Upper lobe of right lung (tissue), 1 donor: ENCODE data around the gene POT1. TPM values are rescaled to one million over a fixed set of nuclear protein-coding genes. Genes with fewer than 3 reads are reported as not detected.

Experiments used
- ATAC-seq: fragments of 200-7000 bp; cut with Tn5 transposase; one replicate; pipeline ENCODE4 v1.9.1; 2020; ENCODE audit warnings: mild to moderate bottlenecking, moderate library complexity
- DNase-seq: peaks from one replicate; pipeline ENCODE4 v3.0.0-alpha.2; 2020
- H3K27ac ChIP-seq: fragments of 200-600 bp; one replicate; pipeline ENCODE4 v1.8.0; 2022
- H3K27me3 ChIP-seq: fragments of 200-600 bp; one replicate; pipeline ENCODE4 v1.8.0; 2022; ENCODE audit warnings: mild to moderate bottlenecking
- H3K36me3 ChIP-seq: fragments of 200-600 bp; one replicate; pipeline ENCODE4 v1.8.0; 2022
- H3K4me1 ChIP-seq: fragments of 200-600 bp; one replicate; pipeline ENCODE4 v1.8.0; 2022
- H3K4me3 ChIP-seq: fragments of 200-600 bp; one replicate; pipeline ENCODE4 v1.8.0; 2022; ENCODE audit warnings: mild to moderate bottlenecking
- H3K9me3 ChIP-seq: fragments of 200-600 bp; one replicate; pipeline ENCODE4 v1.8.0; 2022
- CTCF ChIP-seq: fragments of 200-600 bp; IDR thresholded peaks from one replicate; pipeline ENCODE4 v1.8.0; 2022; ENCODE audit warnings: antibody characterized with exemption
- intact Hi-C: fragments of 100-400 bp; cut with DNase I; formaldehyde crosslinking; loops from one replicate; pipeline ENCODE4 v1.11.0; 2022
- total RNA-seq: library from RNA; stranded (reverse); fragmentation: NEBNext Ultra II Directional; extraction: Animal tissue kit (Norgen Biotek cat#: 25700); gene quantifications from one replicate; pipeline ENCODE4 v1.2.1, GENCODE V29; 2021
- donor health status: DM: no; HTN: yes; CAD: no; lungs with severe emphysema.

Gene POT1
- total RNA-seq, 1 donor from 2014 or later: 15.7 TPM

DNA sequence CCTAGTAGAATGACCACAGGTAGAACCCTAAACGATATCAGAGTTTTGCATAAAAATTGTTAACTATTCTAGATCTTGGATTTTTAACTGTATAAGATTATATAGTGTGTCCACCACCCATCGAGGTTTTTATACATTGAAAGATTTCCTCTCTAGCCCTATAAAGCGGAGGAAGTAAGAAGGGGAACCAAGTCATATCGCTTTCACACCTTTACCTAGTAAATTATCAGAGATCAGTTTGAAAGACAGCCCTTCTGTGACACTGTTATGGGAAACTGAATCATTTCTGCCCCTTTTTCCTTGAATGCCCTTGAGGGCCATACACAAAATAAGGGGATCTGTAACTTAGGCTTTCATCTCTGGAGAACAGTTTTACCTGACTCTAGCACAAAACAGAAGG, 155.7 kb downstream of the POT1 start:
- Histone ChIP-seq H3K4me3 (no peak overlapping the region), H3K9me3 (no peaks in the 10 kb centered on the region), H3K27ac (no peak overlapping the region), H3K4me1 (no peaks in the 10 kb centered on the region), H3K27me3 (no peaks in the 10 kb centered on the region), H3K36me3 (no peaks in the 10 kb centered on the region)
- intact Hi-C loops: no loop called here
- ATAC-seq: no peak
- DNase-seq: no peak
- TF ChIP-seq CTCF: no peak

GRCh38 chr7:124773339-124773738, 156.3 kb downstream of the POT1 start:
- Histone ChIP-seq H3K27me3 (no peaks in the 10 kb centered on the region), H3K4me3 (no peak overlapping the region), H3K36me3 (no peaks in the 10 kb centered on the region), H3K9me3 (no peaks in the 10 kb centered on the region), H3K4me1 (no peaks in the 10 kb centered on the region), H3K27ac (no peak overlapping the region)
- DNase-seq (no peak), ATAC-seq (no peak)
- TF ChIP-seq CTCF: no peak
- intact Hi-C loops: no loop called here

Other genes with a start within 250 kb of the POT1 start
- 0.96 TPM for gene GPR37, start 164.0 kb downstream of the POT1 start, total RNA-seq